A172 (cell line): ENCODE results near the gene MOCS3. TPM values are rescaled to one million over a fixed set of nuclear protein-coding genes. Genes with fewer than 3 reads are reported as not detected.
"Not testable (repeated sequence)": the region's sequence is repeated elsewhere in the genome, so short reads cannot be mapped to it uniquely, and the experiment has no call there.

Experiments used
- DNase-seq: peaks from one replicate; pipeline ENCODE4 v3.0.0-alpha.2; 2015; ENCODE audit warnings: low spot score
- total RNA-seq: library from RNA; depleted of rRNA; stranded (reverse); fragments of >200 nt; shearing (Covaris generic); gene quantifications from 2 replicates; pipeline ENCODE4 v1.2.3, GENCODE V29; 2014

MOCS3 gene
- total RNA-seq, 1 experiment from 2014 or later, result 9.4 TPM

- no peak for DNase-seq
Measured at GRCh38 chr20:50932016-50932485, 26.6 kb upstream of the MOCS3 start.

GRCh38 chr20:50932691-50933280 is 25.8 kb upstream of the MOCS3 start:
- no peak for DNase-seq

GRCh38 chr20:50933589-50933988 is 25.0 kb upstream of the MOCS3 start:
- DNase-seq, result no peak

- DNase-seq, result no peak
Measured at GRCh38 chr20:50943069-50943468, 15.5 kb upstream of the MOCS3 start.

GRCh38 chr20:50948132-50948785 is 10.4 kb upstream of the MOCS3 start:
- no peak for DNase-seq

GRCh38 chr20:50953196-50953595 is 5.4 kb upstream of the MOCS3 start:
- DNase-seq, result no peak

GRCh38 chr20:50953821-50954220 is 4.8 kb upstream of the MOCS3 start:
- DNase-seq, result no peak

- no peak for DNase-seq
Measured at GRCh38 chr20:50957276-50957675, 1.3 kb upstream of the MOCS3 start.

GRCh38 chr20:50957798-50958614 is 612 bp upstream of the MOCS3 start, which contains the start of gene DPM1:
Gene DPM1 (minus strand): TSS chr20:50958532. CDS start chr20:50958523, 9 bp downstream.
- DNase-seq, result peak; percentile 16

- no peak for DNase-seq
Measured at GRCh38 chr20:50959543-50960126, 1.0 kb downstream of the MOCS3 start.

- no peak for DNase-seq
Measured at GRCh38 chr20:50967586-50967985, 9.0 kb downstream of the MOCS3 start.

- DNase-seq, result no peak
Measured at GRCh38 chr20:50968289-50968688, 9.7 kb downstream of the MOCS3 start.

- no peak for DNase-seq
Measured at GRCh38 chr20:50969435-50969834, 10.8 kb downstream of the MOCS3 start.

- no peak for DNase-seq
Measured at GRCh38 chr20:50969912-50970311, 11.3 kb downstream of the MOCS3 start.

GRCh38 chr20:50975701-50976330 is 17.2 kb downstream of the MOCS3 start:
- DNase-seq, result no peak

GRCh38 chr20:50977066-50978021 is 18.7 kb downstream of the MOCS3 start:
- DNase-seq, result no peak

- not testable (repeated sequence) for DNase-seq
Measured at GRCh38 chr20:50978533-50978932, 19.9 kb downstream of the MOCS3 start.

GRCh38 chr20:50980071-50980681 is 21.6 kb downstream of the MOCS3 start:
- peak; percentile 98 for DNase-seq

- DNase-seq, result peak; percentile 77
Measured at GRCh38 chr20:50980851-50981713, 22.5 kb downstream of the MOCS3 start.
